ENCODE measurements around the gene TSPAN7.

The TSPAN7 gene

DNA sequence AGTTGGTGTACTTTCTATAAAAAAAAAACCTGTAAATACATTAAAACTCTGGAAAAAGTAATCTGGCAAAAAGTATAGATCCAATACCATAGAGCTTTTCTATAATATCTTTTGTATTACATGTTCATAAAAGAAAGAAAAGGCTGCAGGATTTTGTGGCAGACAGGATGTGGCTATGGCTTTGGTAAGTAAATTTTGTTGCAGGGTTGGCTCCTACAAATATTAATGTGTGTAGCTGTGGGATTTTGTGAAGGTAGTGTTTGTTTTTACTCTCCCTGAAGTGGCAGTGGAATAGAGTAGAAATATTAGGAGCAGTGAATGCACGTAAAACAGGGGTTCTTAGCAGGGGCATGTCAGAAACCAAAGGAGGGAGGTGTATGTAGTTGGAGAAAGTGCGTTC, 84.8 kb downstream of the TSPAN7 start:
- H3K4me1 Mint-ChIP-seq (ENCODE audit: low read depth): peaks cover 3% of the 10 kb centered on the region
- no peak overlapping the region for H3K27ac Mint-ChIP-seq
- peaks cover 4% of the 10 kb centered on the region for H3K27me3 Mint-ChIP-seq (ENCODE audit: low read depth)
- no peaks in the 10 kb centered on the region for H3K36me3 Mint-ChIP-seq (ENCODE audit: low read depth)
- no peak overlapping the region for H3K4me3 Mint-ChIP-seq
- H3K9me3 Mint-ChIP-seq: no peaks in the 10 kb centered on the region

GRCh38 chrX:38649221-38649620, 87.9 kb downstream of the TSPAN7 start:
- H3K36me3 Mint-ChIP-seq (ENCODE audit: low read depth): no peaks in the 10 kb centered on the region
- H3K9me3 Mint-ChIP-seq: no peaks in the 10 kb centered on the region
- no peak overlapping the region for H3K4me3 Mint-ChIP-seq
- H3K27ac Mint-ChIP-seq: no peak overlapping the region
- no peaks in the 10 kb centered on the region for H3K27me3 Mint-ChIP-seq (ENCODE audit: low read depth)
- peaks cover 3% of the 10 kb centered on the region for H3K4me1 Mint-ChIP-seq (ENCODE audit: low read depth)

- no peak overlapping the region for H3K4me3 Mint-ChIP-seq
- no peak overlapping the region for H3K27ac Mint-ChIP-seq
- H3K27me3 Mint-ChIP-seq (ENCODE audit: low read depth): no peaks in the 10 kb centered on the region
- peaks cover 3% of the 10 kb centered on the region for H3K4me1 Mint-ChIP-seq (ENCODE audit: low read depth)
- no peaks in the 10 kb centered on the region for H3K9me3 Mint-ChIP-seq
- H3K36me3 Mint-ChIP-seq (ENCODE audit: low read depth): no peaks in the 10 kb centered on the region
These were observed 88.6 kb downstream of the TSPAN7 start for GRCh38 chrX:38649674-38650647.

DNA sequence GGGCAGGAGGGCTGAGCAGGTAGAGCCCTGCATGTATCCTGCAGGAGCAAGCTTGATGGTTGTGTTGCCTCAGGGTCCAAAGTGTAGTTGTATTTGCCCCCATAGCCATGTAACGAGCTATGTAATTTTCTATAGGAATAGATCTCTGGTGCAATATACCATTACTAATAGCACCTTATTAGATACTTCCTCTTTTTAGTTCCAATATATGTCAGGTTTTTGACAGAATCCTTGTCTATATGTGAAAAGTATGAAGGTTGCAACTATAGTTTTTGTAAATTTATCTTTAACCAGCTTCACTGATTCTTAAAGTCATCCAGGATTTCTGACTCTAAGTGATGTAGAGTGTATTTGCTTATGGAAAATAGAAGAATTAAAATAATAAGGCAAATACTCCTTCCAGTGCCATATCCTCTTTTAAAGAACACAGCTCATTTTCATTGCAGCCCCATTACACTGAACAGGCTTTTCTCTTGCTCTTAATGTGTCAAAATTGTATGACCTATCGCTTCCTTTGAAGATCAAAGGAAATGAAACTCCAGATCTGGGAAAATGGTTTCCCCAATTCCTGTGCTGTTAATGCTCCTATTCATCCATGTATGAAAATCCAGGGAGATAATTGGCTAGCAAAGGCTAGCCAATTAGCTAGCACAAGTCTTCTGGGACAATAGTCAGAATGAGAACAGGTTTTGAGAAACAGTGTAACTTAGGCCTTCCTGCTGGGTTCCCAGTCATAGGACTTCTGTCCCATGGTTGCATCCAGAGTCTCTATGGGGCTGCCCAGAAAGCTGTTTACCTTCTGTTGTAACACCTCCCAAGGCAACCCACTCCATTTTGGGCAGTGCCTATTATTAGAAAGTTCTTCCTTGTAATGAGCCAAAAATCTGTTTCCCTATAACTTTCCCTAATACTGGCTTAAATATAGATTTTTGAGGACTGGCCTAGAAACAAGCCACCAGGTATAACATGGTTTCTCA, 90.6 kb downstream of the TSPAN7 start:
- Mint-ChIP-seq H3K27ac (no peak overlapping the region), H3K4me3 (no peak overlapping the region), H3K27me3 (ENCODE audit: low read depth) (no peaks in the 10 kb centered on the region), H3K36me3 (ENCODE audit: low read depth) (no peaks in the 10 kb centered on the region), H3K9me3 (no peaks in the 10 kb centered on the region), H3K4me1 (ENCODE audit: low read depth) (no peaks in the 10 kb centered on the region)

DNA sequence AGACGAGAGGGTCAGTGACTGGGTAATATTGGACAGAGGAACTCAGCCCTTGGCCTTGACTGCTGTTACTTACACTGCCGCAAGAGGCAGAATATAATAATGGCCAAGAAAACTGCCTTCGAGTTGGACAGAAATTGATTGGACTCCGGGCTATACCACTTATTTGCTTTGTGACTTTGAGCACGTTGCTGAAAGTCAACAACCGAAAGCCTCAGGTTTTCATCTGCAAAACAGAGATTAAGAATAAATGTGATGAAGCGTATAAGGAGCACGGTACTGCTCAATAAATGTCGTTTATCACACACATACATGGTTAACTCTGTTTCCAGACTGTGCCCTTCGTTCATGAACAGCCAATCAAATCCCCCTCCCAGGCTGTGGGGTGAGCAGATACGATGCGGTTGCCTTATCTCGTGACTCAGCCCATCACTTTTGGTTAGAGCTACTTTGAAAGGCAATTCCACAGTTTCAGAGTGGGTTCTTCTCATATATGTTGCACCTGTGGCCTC, 91.6 kb downstream of the TSPAN7 start:
- no peaks in the 10 kb centered on the region for H3K4me1 Mint-ChIP-seq (ENCODE audit: low read depth)
- no peak overlapping the region for H3K27ac Mint-ChIP-seq
- H3K36me3 Mint-ChIP-seq (ENCODE audit: low read depth): no peaks in the 10 kb centered on the region
- no peak overlapping the region for H3K4me3 Mint-ChIP-seq
- no peaks in the 10 kb centered on the region for H3K27me3 Mint-ChIP-seq (ENCODE audit: low read depth)
- H3K9me3 Mint-ChIP-seq: no peaks in the 10 kb centered on the region

- Mint-ChIP-seq H3K36me3 (ENCODE audit: low read depth) (no peaks in the 10 kb centered on the region), H3K4me3 (no peak overlapping the region), H3K4me1 (ENCODE audit: low read depth) (no peaks in the 10 kb centered on the region), H3K9me3 (no peaks in the 10 kb centered on the region), H3K27me3 (ENCODE audit: low read depth) (no peaks in the 10 kb centered on the region), H3K27ac (no peak overlapping the region)
These were observed 93.0 kb downstream of the TSPAN7 start for GRCh38 chrX:38654302-38654701.

- Mint-ChIP-seq H3K4me3 (no peak overlapping the region), H3K4me1 (ENCODE audit: low read depth) (no peaks in the 10 kb centered on the region), H3K9me3 (no peaks in the 10 kb centered on the region), H3K36me3 (ENCODE audit: low read depth) (no peaks in the 10 kb centered on the region), H3K27ac (no peak overlapping the region), H3K27me3 (ENCODE audit: low read depth) (no peaks in the 10 kb centered on the region)
These were observed 95.1 kb downstream of the TSPAN7 start for GRCh38 chrX:38656350-38656915.

DNA sequence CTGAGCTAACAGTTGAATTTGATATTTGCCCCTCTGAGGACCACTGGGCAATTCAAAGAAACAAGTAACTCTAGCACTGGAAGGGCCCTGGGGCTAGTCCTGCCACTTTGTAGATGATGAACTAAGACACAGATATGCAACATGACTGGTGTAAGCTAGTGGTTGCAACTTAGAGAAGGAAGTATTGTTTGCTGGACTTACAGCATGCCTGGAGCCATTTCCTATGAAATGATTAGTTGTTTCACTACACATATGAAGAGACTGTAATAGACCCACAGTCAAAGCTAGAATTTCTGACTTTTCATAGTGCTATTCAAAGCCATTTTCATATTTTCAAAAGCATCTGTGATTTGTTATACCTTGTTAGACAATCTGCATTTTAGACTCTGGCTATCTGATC, 96.2 kb downstream of the TSPAN7 start:
- Mint-ChIP-seq H3K4me1 (ENCODE audit: low read depth) (peaks cover 2% of the 10 kb centered on the region), H3K4me3 (no peak overlapping the region), H3K27ac (no peak overlapping the region), H3K9me3 (no peaks in the 10 kb centered on the region), H3K27me3 (ENCODE audit: low read depth) (peaks cover 3% of the 10 kb centered on the region), H3K36me3 (ENCODE audit: low read depth) (no peaks in the 10 kb centered on the region)

DNA sequence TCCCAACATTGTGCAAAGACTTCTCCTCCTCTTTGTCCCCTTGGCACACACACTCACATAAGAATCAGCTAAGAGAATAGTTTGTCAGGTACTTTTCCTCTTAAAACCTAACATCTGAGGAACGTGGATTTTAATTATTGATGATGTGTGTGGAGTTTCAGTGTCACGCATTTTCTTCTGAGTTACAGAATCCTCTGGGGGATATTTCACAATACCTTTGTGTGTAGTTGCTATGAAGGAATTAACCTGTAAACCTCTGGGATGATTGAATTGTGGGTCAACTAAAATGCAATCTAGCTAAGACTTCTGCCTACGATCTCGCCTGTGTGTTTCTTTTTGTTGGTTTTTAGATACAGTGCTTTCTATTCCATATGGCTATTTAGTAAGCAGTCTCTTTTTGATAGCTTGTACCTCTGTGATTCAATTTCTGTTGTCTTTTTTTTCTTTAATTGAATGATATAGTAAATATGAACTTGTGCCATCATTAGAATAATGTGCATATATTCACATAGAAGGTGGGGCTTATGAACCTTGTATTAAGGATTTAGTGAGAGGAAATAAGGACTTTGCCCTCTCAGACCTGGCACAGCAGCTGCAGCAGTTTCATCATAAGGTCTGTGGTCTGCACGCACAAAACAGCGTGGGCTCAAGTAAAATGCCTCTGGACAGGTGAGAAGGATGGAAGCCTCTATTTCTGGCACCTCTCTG, 99.2 kb downstream of the TSPAN7 start:
- Mint-ChIP-seq H3K27ac (no peak overlapping the region), H3K27me3 (ENCODE audit: low read depth) (peaks cover 3% of the 10 kb centered on the region), H3K9me3 (no peaks in the 10 kb centered on the region), H3K36me3 (ENCODE audit: low read depth) (no peaks in the 10 kb centered on the region), H3K4me1 (ENCODE audit: low read depth) (peaks cover 2% of the 10 kb centered on the region), H3K4me3 (no peak overlapping the region)

DNA sequence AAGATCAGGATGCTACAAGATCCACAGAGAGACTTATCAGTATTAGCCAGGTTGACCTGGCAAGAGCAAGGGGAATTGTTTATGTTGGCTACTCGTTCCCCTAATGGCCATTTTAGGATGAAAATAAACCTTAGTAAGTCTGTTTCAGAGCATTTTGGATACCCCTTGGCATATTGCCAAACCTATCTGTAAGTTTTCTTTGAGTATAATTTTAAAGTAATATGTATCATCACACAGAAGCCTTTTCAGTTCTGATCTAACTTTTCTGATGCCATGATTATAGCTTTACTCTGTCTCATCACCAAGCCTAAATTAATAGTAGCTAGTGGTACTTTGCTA, 99.7 kb downstream of the TSPAN7 start:
- Mint-ChIP-seq H3K36me3 (ENCODE audit: low read depth) (no peaks in the 10 kb centered on the region), H3K4me3 (no peak overlapping the region), H3K27me3 (ENCODE audit: low read depth) (peaks cover 3% of the 10 kb centered on the region), H3K9me3 (no peaks in the 10 kb centered on the region), H3K27ac (no peak overlapping the region), H3K4me1 (ENCODE audit: low read depth) (peaks cover 2% of the 10 kb centered on the region)

DNA sequence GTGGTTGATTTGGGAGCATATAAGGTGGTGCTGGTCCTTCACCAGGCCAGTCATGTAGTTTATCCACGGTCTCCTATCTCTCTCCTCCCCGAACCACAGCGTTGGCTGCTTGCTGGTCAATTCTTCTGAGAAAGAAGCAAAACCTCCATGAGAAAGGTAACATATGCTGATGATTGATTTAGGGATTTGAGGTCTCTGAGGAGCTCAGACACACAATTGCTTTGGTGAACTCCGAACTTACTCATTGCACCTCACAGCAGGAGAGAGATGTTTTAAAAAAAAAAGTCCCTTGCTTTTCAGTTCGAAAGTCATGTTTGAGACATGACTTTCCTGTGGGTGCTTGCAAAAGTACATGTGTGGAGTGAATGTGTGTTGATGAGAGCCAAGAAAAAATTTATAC, 100.2 kb downstream of the TSPAN7 start:
- Mint-ChIP-seq H3K27me3 (ENCODE audit: low read depth) (peaks cover 3% of the 10 kb centered on the region), H3K27ac (no peak overlapping the region), H3K9me3 (no peaks in the 10 kb centered on the region), H3K36me3 (ENCODE audit: low read depth) (no peaks in the 10 kb centered on the region), H3K4me3 (no peak overlapping the region), H3K4me1 (ENCODE audit: low read depth) (peaks cover 2% of the 10 kb centered on the region)

- H3K27me3 Mint-ChIP-seq (ENCODE audit: low read depth): peaks cover 3% of the 10 kb centered on the region
- no peaks in the 10 kb centered on the region for H3K36me3 Mint-ChIP-seq (ENCODE audit: low read depth)
- peaks cover 2% of the 10 kb centered on the region for H3K4me1 Mint-ChIP-seq (ENCODE audit: low read depth)
- no peak overlapping the region for H3K4me3 Mint-ChIP-seq
- no peak overlapping the region for H3K27ac Mint-ChIP-seq
- H3K9me3 Mint-ChIP-seq: no peaks in the 10 kb centered on the region
These were observed 101.3 kb downstream of the TSPAN7 start for GRCh38 chrX:38662640-38663039.

GRCh38 chrX:38664285-38664684, 102.9 kb downstream of the TSPAN7 start:
- no peak overlapping the region for H3K4me3 Mint-ChIP-seq
- H3K36me3 Mint-ChIP-seq (ENCODE audit: low read depth): no peaks in the 10 kb centered on the region
- H3K9me3 Mint-ChIP-seq: no peaks in the 10 kb centered on the region
- peaks cover 2% of the 10 kb centered on the region for H3K4me1 Mint-ChIP-seq (ENCODE audit: low read depth)
- H3K27me3 Mint-ChIP-seq (ENCODE audit: low read depth): peaks cover 3% of the 10 kb centered on the region
- H3K27ac Mint-ChIP-seq: no peak overlapping the region

DNA sequence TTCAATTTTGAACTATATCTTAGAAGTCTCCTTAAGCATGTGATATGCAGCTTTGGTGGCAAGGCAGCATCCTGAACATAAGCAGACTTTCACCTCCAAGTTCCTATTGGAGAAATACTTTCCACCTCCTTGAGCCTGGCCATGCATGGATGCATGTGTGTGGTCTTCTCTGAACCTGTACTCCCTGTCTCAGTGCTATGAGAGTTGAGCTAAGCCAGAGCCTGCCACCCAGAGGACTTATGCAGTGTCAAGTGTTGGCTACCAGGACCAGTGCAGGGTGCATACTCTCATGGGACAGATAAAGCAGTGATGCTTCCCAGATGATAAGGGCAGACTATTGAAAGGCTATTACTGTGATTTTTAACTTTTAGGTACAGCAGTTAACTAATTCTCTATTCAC, 105.6 kb downstream of the TSPAN7 start:
- Mint-ChIP-seq H3K9me3 (no peaks in the 10 kb centered on the region), H3K4me1 (ENCODE audit: low read depth) (peaks cover 2% of the 10 kb centered on the region), H3K36me3 (ENCODE audit: low read depth) (no peaks in the 10 kb centered on the region), H3K27me3 (ENCODE audit: low read depth) (peaks cover 3% of the 10 kb centered on the region), H3K4me3 (no peak overlapping the region), H3K27ac (no peak overlapping the region)

Data from T-helper 1 cell treated with Interleukin-12 subunit alpha and Interleukin-12 subunit beta and Interleukin-4 antibody, amounts not matched to agents 30 μg/mL and 1 μg/mL, for 36 hours (primary cell).